ENCODE results near the gene OVOL2.
A peak's percentile ranks its signal among the peaks of the same experiment; 100 is the strongest.
"Not testable (repeated sequence)": the region's sequence is repeated elsewhere in the genome, so short reads cannot be mapped to it uniquely, and the experiment has no call there.

Gene OVOL2

GRCh38 chr20:18056174-18057100 is 1.3 kb downstream of the OVOL2 start:
- peak; percentile 12 for DNase-seq

- no peak for DNase-seq
Observed at GRCh38 chr20:18055261-18055660, 2.5 kb downstream of the OVOL2 start.

- no peak for DNase-seq
Observed at GRCh38 chr20:18052856-18053255, 4.9 kb downstream of the OVOL2 start.

- DNase-seq: no peak
Observed at GRCh38 chr20:18050628-18051027, 7.1 kb downstream of the OVOL2 start.

GRCh38 chr20:18048176-18048575 is 9.5 kb downstream of the OVOL2 start:
- DNase-seq: no peak

- no peak for DNase-seq
Observed at GRCh38 chr20:18046535-18046934, 11.2 kb downstream of the OVOL2 start.

- DNase-seq: no peak
Observed at GRCh38 chr20:18042229-18042628, 15.5 kb downstream of the OVOL2 start.

GRCh38 chr20:18041462-18041861 is 16.3 kb downstream of the OVOL2 start:
- DNase-seq: no peak

GRCh38 chr20:18039063-18039462 is 18.7 kb downstream of the OVOL2 start:
- no peak for DNase-seq

- no peak for DNase-seq
Observed at GRCh38 chr20:18034039-18034438, 23.7 kb downstream of the OVOL2 start.

GRCh38 chr20:18032977-18033892 is 24.5 kb downstream of the OVOL2 start:
- no peak for DNase-seq

GRCh38 chr20:18031888-18032509 is 25.7 kb downstream of the OVOL2 start:
- DNase-seq: no peak

GRCh38 chr20:18031050-18031449 is 26.7 kb downstream of the OVOL2 start:
- no peak for DNase-seq

- no peak for DNase-seq
Observed at GRCh38 chr20:18030020-18030419, 27.7 kb downstream of the OVOL2 start.

- DNase-seq: not testable (repeated sequence)
Observed at GRCh38 chr20:18027011-18027410, 30.7 kb downstream of the OVOL2 start.

GRCh38 chr20:18024606-18025127 is 33.0 kb downstream of the OVOL2 start:
- DNase-seq: no peak

GRCh38 chr20:18020931-18021330 is 36.8 kb downstream of the OVOL2 start:
- no peak for DNase-seq

GRCh38 chr20:18019068-18019467 is 38.6 kb downstream of the OVOL2 start:
- no peak for DNase-seq

- DNase-seq: no peak
Observed at GRCh38 chr20:18018100-18018499, 39.6 kb downstream of the OVOL2 start.

- DNase-seq: no peak
Observed at GRCh38 chr20:18016772-18017171, 40.9 kb downstream of the OVOL2 start.

- DNase-seq: no peak
Observed at GRCh38 chr20:18014411-18014810, 43.3 kb downstream of the OVOL2 start.

GRCh38 chr20:18012901-18013300 is 44.8 kb downstream of the OVOL2 start:
- no peak for DNase-seq

Data from NCI-H1048 (cell line).